HG03196 (cell line): ENCODE data around the gene PIM2.

Experiments
- ATAC-seq: cut with Tn5 transposase; IDR thresholded peaks from one replicate; pipeline ENCODE4 v1.9.1; 2021; ENCODE audit not compliant: unreplicated experiment

PIM2 gene

GRCh38 chrX:48918643-48919340 is at the start of gene PIM2:
TSS of gene PIM2 (minus strand) at chrX:48919024. CDS start at chrX:48918834, 190 bp downstream.
- ATAC-seq: peak; percentile 77

GRCh38 chrX:48968377-48968776 is 49.6 kb upstream of the PIM2 start:
- no peak for ATAC-seq

GRCh38 chrX:48966796-48967579 is 48.2 kb upstream of the PIM2 start:
- no peak for ATAC-seq

- ATAC-seq: no peak
Measured at GRCh38 chrX:48965959-48966358, 47.1 kb upstream of the PIM2 start.

- ATAC-seq: no peak
Measured at GRCh38 chrX:48961585-48962091, 42.8 kb upstream of the PIM2 start.

GRCh38 chrX:48960291-48960690 is 41.5 kb upstream of the PIM2 start:
- ATAC-seq: no peak

DNA sequence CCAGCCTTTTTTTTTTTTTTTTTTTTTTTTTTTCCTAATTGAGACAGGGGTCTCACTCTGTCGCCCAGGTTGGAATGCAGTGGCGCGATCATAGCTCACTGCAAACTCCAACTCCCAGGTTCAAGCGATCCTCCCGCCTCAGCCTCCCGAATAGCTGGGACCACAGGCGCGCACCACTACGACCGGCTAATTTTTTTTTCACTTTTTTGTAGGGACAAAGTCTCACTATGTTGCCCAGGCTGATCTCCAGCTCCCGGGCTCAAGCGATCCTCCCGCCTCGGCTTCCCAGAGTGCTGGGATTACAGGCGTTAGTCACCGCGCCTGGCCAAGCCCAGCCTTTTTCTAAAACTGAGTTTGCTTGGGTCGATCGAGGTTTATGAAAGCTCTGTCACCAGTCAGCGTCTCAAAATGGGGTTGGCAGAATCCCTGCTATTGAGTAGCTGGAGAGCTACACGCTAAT is 39.8 kb upstream of the PIM2 start:
- no peak for ATAC-seq

DNA sequence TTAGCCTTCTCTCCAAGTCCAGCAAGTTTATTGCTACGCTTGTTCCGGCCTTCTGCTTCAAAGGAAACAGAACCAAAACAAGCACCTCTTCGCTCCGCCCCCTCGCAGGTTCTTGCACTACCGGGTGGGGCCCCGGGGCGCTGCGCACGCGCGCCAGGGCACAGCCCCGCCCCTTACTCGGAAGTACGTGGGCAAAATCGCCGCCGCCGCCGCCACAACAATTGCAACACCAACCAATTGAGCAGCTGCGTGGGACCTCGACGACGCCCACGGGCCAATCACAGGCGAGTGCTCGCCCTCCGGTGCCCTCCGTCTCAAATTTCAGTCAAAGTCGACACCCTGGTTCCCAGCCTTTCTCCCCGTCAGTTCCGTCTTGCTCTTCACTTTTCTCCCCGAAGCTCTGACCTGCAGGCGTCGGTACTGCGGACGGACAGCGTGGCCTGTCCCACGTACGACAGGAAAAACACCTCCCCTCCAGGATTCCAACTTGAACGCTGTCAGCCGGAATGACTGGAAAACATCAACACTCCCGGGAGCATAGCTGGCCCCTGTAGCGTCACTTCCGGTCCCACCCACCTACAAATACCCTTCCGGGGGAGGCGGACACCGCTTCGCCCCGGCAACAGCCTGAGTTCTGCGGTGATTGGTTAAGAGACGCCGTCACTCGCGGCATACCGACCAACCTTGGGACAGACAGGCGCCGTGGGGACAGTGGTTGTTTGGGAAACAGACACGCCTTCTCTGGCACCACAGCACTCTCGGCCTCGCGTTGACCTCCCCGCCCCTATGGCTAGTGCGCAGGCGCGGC is 39.2 kb upstream of the PIM2 start:
- ATAC-seq: peak; percentile 89

DNA sequence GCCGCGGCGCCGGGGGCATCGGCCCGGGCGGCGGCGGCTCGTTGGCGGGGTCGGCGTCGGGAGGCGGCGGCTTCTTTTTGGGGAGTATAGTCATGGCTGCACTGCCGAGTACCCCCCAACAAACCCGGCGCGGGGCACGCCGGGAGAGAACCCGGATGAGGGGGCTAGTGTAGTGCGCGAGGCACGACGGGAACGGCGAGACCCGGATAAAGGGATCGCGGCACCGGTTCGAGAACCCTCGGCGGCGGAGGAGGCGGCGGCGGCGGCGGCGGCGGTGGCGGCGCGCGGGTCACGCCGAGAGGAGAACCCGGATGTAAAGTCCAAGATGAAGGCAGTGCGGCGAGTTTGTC is 38.6 kb upstream of the PIM2 start, which contains the start of gene OTUD5:
TSS of gene OTUD5 (minus strand) at position 131 of the 350 bp plus-strand sequence. CDS start at position 94, 37 bp downstream.
- peak; percentile 37 for ATAC-seq

- ATAC-seq: no peak
Measured at GRCh38 chrX:48956728-48957414, 38.0 kb upstream of the PIM2 start.

DNA sequence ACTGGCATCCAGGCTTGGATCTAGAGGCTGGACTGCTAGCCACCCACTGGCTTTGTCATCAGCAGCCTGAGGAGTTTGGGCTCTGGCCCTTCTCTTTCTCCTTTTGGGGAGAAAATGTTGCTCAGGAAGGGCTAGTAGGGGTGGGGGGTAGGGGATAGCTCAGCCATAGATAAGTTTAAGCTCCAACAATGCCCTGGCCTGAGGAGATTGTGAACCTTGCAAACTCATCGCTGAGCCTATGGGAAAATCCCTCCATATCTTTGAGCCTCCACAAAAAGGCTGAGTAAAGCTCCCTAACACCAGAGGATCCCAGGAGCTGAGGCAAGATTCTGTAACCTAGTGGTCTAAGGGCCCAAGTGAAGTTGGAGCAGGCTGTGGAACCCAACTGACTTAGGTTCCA is 29.8 kb upstream of the PIM2 start:
- ATAC-seq: no peak

- no peak for ATAC-seq
Measured at GRCh38 chrX:48945517-48946348, 26.9 kb upstream of the PIM2 start.

DNA sequence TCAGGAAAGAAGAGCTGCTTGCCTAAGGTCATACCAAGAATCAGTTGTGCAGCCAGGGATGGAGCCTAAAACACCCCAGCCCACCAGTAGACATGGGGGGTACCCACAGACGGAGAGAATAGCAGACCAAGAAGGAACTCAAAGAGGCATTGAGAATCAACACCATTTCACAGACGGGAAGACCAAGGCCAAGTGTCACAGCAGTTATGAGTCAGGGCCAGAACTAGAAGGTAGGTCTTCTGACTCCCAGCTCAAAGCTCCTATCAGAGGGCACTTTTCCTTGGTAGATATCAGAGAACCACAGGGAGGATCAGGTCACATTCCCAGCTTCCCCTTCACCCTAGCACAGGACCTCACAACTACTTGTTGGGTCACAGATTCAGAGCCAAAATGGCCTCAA is 24.1 kb upstream of the PIM2 start:
- no peak for ATAC-seq

DNA sequence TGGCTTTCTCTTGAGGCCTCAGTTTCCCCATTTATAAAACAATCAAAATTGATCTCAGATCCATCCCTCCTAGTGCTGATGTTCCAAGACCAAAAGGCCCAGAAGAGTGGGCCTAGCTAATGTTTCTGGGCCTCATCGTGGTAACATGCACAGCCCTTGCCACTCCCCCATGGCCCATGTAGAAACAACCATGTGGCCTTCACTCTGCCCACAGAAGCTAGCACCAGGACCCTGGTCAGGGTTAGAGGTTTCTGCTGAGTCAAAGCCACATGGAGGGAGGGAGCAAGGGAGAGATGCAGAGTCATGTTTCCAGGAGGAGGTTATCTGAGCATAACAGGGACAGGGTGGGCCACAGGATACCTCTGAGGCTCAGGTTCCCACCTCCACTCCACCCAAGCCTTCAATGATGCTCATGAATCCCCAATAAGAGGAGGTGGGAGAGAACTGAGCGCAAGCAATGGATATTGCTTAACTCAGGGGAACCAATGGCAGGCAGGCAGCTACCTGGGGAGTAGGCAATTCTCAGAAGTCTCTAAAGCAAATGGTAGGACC is 21.7 kb upstream of the PIM2 start:
- no peak for ATAC-seq

- ATAC-seq: no peak
Measured at GRCh38 chrX:48939524-48940228, 20.9 kb upstream of the PIM2 start.

DNA sequence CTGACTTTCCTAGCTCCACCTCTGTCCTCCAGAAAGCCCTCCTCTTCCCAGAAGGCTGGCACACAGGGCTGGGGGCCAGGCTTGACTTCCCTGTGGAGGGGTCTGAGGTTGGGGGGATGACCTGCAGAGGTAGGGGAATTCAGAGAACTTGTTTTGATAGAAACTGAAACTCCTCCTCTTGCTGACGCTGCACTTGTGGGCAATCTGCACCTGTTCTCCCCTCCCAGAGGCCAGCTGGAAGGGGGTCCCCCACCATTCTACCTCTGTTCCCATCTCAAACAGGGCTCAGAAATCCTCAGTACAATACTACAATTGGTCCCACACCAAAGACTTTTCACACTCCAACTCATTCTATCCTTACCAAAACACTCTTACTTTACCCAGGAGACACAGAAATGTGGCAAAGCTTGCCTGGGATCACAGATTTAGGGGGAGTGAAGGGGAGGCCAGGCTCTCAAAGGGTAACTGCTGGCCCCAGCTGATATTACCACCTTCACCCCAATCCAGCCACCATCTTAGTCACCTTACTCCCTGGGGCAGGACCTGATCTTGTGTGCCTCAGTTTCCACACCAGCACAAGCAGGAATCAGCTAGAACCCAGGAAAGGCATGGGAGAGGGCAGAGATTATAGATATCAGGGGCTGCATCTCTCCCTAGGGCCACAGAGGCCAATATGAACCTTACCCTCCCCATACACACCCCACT is 20.0 kb upstream of the PIM2 start:
- ATAC-seq: peak; percentile 49

- peak; percentile 48 for ATAC-seq
Measured at GRCh38 chrX:48937054-48937907, 18.5 kb upstream of the PIM2 start.
